HepG2 (cell line): ENCODE measurements around the gene KLF16. TPM values are rescaled to one million over a fixed set of nuclear protein-coding genes. Genes with fewer than 3 reads are reported as not detected.

Source experiments
- ATAC-seq: fragments of 200-7000 bp; cut with Tn5 transposase; 3 replicates; pipeline ENCODE4 v1.9.1; 2020; ENCODE audit warnings: mild to moderate bottlenecking, moderate library complexity
- BruUV-seq: library from RNA; stranded (reverse); fragments of 400-500 nt; replicated peaks from 2 replicates; lab custom pipeline; 2021; lab: Mats Ljungman, UMichigan
- CTCF ChIA-PET: fragments of 300-600 bp; formaldehyde crosslinking; extraction: SDS; loops from one replicate; lab custom pipeline; 2021; ENCODE audit warnings: low total read pairs, inconsistent platforms, low intra/inter-chr PET ratio; lab: Yijun Ruan, JAX
- POLR2A ChIA-PET: fragments of 350-600 bp; sonication (Branson Sonifier 250); formaldehyde crosslinking; loops from one replicate; lab custom pipeline; 2020; ENCODE audit warnings: antibody characterized with exemption, inconsistent platforms; lab: Yijun Ruan, JAX
- DNase-seq: peaks from one replicate; pipeline ENCODE4 v3.0.0-alpha.2; 2015; ENCODE audit warnings: low spot score
- FAIRE-seq: peaks from 3 replicates; lab custom pipeline; 2011; peaks lifted over from hg19 to GRCh38; lab: Jason Lieb, UNC
- H2AFZ ChIP-seq: one replicate; pipeline ENCODE4 v1.6.1; 2011; ENCODE audit warnings: low read length, inconsistent platforms
- H3K27ac ChIP-seq: fragments of 300-600 bp; 3 replicates; pipeline ENCODE4 v1.8.0; 2011; ENCODE audit warnings: mixed run types, mild to moderate bottlenecking, mixed read lengths, low read length, inconsistent platforms; ENCODE audit not compliant: insufficient read depth; ENCODE audit errors: extremely low read length
- H3K27me3 ChIP-seq, 2 experiments: fragments of 200-600 bp in 1 of 2; 2 replicates in 1 of 2; 3 replicates in 1 of 2; pipeline versions ENCODE4 v1.6.0 to v1.8.0; 2011; ENCODE audit warnings: low read length in 2 of 2, mild to moderate bottlenecking in 2 of 2, moderate library complexity in 2 of 2, inconsistent platforms in 1 of 2; ENCODE audit not compliant: insufficient read depth in 2 of 2, control insufficient read depth in 1 of 2
- H3K36me3 ChIP-seq, 2 experiments: fragments of 200-600 bp in 1 of 2; replicated peaks in 1 of 2; 2 replicates in 1 of 2; 3 replicates in 1 of 2; pipeline versions ENCODE4 v1.5.1 to v1.8.0; 2011; ENCODE audit warnings: low read length in 2 of 2, inconsistent platforms in 1 of 2; ENCODE audit not compliant: insufficient read depth in 2 of 2, control insufficient read depth in 1 of 2
- H3K4me1 ChIP-seq: 2 replicates; pipeline ENCODE4 v1.5.1; 2012; ENCODE audit warnings: low read length, inconsistent platforms; ENCODE audit not compliant: insufficient read depth
- H3K4me2 ChIP-seq: 2 replicates; pipeline ENCODE4 v1.6.0; 2011; ENCODE audit warnings: low read depth, low read length, inconsistent platforms
- H3K4me3 ChIP-seq, 3 experiments: fragments of 200-600 bp in 1 of 3; sonication (generic), shearing (Covaris generic) in 1 of 3; replicated peaks in 1 of 3; 2 replicates each; pipeline ENCODE4 v1.5.1; 2011 to 2016; ENCODE audit warnings: low read length in 3 of 3, inconsistent platforms in 2 of 3, low read depth in 2 of 3, mild to moderate bottlenecking in 2 of 3, control low read depth in 1 of 3, mixed read lengths in 1 of 3; ENCODE audit not compliant: insufficient read depth in 1 of 3
- H3K79me2 ChIP-seq: one replicate; pipeline ENCODE4 v1.6.1; 2011; ENCODE audit warnings: low read length, inconsistent platforms; ENCODE audit not compliant: insufficient read depth
- H3K9ac ChIP-seq: 2 replicates; pipeline ENCODE4 v1.6.0; 2011; ENCODE audit warnings: mild to moderate bottlenecking, low read depth, low read length, inconsistent platforms; ENCODE audit not compliant: insufficient read depth
- H3K9me3 ChIP-seq: 2 replicates; pipeline ENCODE4 v1.5.1; 2012; ENCODE audit warnings: mild to moderate bottlenecking, low read length
- H4K20me1 ChIP-seq: 2 replicates; pipeline ENCODE4 v1.6.0; 2011; ENCODE audit warnings: inconsistent platforms, mild to moderate bottlenecking, low read length, moderate library complexity; ENCODE audit not compliant: insufficient read depth
- GATAD2A ChIP-seq: IDR thresholded peaks from 2 replicates; pipeline ENCODE4 v1.6.1; 2016
- RBAK ChIP-seq: sonication (generic); formaldehyde crosslinking; IDR thresholded peaks from 2 replicates; pipeline ENCODE4 v1.5.1; 2020; ENCODE audit warnings: mild to moderate bottlenecking, missing genetic modification reagents
- RBM39 ChIP-seq: fragments of 200-400 bp; formaldehyde crosslinking; IDR thresholded peaks from one replicate; pipeline ENCODE4 v1.6.1; 2018; ENCODE audit warnings: antibody characterized with exemption, mild to moderate bottlenecking, low read depth, low read length; ENCODE audit not compliant: poor library complexity, severe bottlenecking
- THRA ChIP-seq: sonication (generic); formaldehyde crosslinking; IDR thresholded peaks from 2 replicates; pipeline ENCODE4 v1.4.0; 2020; ENCODE audit warnings: missing genetic modification reagents, borderline replicate concordance
- U2AF2 ChIP-seq: fragments of 200-400 bp; formaldehyde crosslinking; IDR thresholded peaks from 2 replicates; pipeline ENCODE4 v1.6.1; 2017; ENCODE audit warnings: low read depth, mild to moderate bottlenecking, low read length
- ZBTB14 ChIP-seq: sonication (generic); formaldehyde crosslinking; IDR thresholded peaks from 2 replicates; pipeline ENCODE4 v1.4.0; 2020; ENCODE audit warnings: missing genetic modification reagents
- ZFP36 ChIP-seq: fragments of 150-350 bp; IDR thresholded peaks from 2 replicates; pipeline ENCODE4 v1.6.1; 2018; ENCODE audit warnings: borderline replicate concordance, low read length, low read depth; ENCODE audit not compliant: partially characterized antibody
- ZNF414 ChIP-seq: sonication (generic); formaldehyde crosslinking; IDR thresholded peaks from 2 replicates; pipeline ENCODE4 v1.5.0; 2020; ENCODE audit warnings: missing genetic modification reagents
- ZNF552 ChIP-seq: sonication (generic); formaldehyde crosslinking; IDR thresholded peaks from 2 replicates; pipeline ENCODE4 v1.9.0; 2022; ENCODE audit warnings: missing genetic modification reagents, mild to moderate bottlenecking, borderline replicate concordance
- ZNF792 ChIP-seq: IDR thresholded peaks from 2 replicates; pipeline ENCODE4 v1.6.1; 2016
- WGBS: methylation state at CpG from one replicate; pipeline ENCODE4 v1.1.6; 2017; ENCODE audit warnings: low lambda C conversion rate; 5-methylcytosine and 5-hydroxymethylcytosine counted together
- in situ Hi-C: cut with HindIII; loops from 2 replicates; pipeline ENCODE4 v1.10.0; 2017; ENCODE audit warnings: low pct_unique_long_range_greater_than_20kb; ENCODE audit not compliant: extremely low pct_ligation_motif_present
- intact Hi-C: fragments of 100-400 bp; cut with micrococcal nuclease; formaldehyde crosslinking; loops from one replicate; pipeline ENCODE4 v1.10.0; 2022; ENCODE audit not compliant: unreplicated experiment
- polyA plus RNA-seq, 8 experiments: library from polyadenylated mRNA; depleted of rRNA in 3 of 8; stranded (reverse) in 7 of 8; unstranded in 1 of 8; fragments of >200 nt; fragmentation: Illumina TruSeq in 4 of 8; extraction: Trizol in 4 of 8; gene quantifications; 2 replicates each; pipeline versions ENCODE4 v1.2.1 to v1.2.3, GENCODE V29; 2011 to 2016; ENCODE audit warnings: low read depth in 4 of 8, missing spikeins in 1 of 8, mixed read lengths in 1 of 8; ENCODE audit not compliant: insufficient read depth in 1 of 8
- total RNA-seq, 5 experiments: library from RNA; depleted of rRNA; stranded (reverse); fragments of >200 nt; fragmentation: Illumina TruSeq; extraction: Trizol; gene quantifications; 2 replicates each; pipeline ENCODE4 v1.2.3, GENCODE V29; 2016; ENCODE audit warnings: low read depth in 1 of 5

The KLF16 gene
- total and polyA plus RNA-seq, 2 of the 13 experiments (the other 11 are each of a cell fraction or from before 2014, with no cell fraction given), result 3.5 to 6.7 TPM

DNA sequence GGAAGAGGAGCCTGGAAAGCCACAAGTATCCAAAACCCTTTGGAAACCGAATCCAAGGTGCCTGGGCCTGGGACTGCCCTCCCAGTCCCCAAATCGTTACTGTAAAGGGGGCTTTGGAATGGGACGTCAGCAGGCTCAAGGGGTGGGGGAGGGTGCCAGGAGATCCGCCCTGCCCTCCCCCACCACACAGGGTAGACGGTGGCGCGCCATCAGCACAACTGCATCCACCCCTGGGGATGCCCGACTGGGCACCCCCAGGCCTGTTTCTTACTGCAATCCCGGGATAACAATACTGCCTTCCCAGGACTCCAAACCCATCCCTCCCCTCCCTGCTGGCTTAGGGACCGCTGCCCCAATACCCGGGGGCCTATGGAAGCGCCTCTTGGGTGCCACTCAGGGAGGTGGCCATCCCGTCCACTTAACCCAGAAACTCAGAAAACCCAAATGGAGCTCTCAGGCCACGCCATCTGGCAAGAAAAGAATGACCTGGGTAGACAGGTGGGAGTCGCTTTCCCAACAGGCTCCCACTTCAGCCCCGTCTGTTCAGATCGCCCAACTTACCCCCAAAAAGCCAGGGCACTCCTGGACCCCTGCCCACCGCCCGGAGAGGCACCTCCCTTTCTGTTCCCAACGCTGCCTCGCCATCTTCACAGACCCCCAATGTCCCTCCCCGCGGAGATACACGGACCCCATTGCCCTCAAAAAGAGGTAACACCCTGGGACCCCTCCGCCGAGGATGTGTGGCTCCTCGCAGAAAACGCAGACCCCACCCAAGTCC lies 2.4 kb downstream of the KLF16 start:
- peaks cover 54% of the 10 kb centered on the region for H3K4me1 ChIP-seq
- peak overlapping the region; percentile 89 to 95 (median 91) for H3K4me3 ChIP-seq
- no peaks in the 10 kb centered on the region; a peak in 1 of 5 replicates for H3K27me3 ChIP-seq
- intact Hi-C loops (no loop called here), in situ Hi-C loops (no loop called here)
- H3K4me2 ChIP-seq, result peak overlapping the region; percentile 81
- H4K20me1 ChIP-seq, result peaks cover 43% of the 10 kb centered on the region
- peak overlapping the region; percentile 84 for H3K9ac ChIP-seq
- peak overlapping the region; percentile 80 for H3K27ac ChIP-seq
- WGBS, result 2% methylated on average over 21 of the region's 28 CpGs
- peaks cover 56% of the 10 kb centered on the region for H3K79me2 ChIP-seq
- no peaks in the 10 kb centered on the region for H3K36me3 ChIP-seq
- H2AFZ ChIP-seq, result no peak overlapping the region
- no TSS peak for BruUV-seq
- POLR2A ChIA-PET, result no interaction called here
- ATAC-seq, result no peak
- TF ChIP-seq ZNF552 (CRISPR knock-in tag) (no peak), ZBTB14 (CRISPR knock-in tag) (0 out of 2 replicates have a peak, but pooled peaks have one; percentile 18), ZNF414 (no peak), ZFP36 (no peak), RBM39 (peak; percentile 9), U2AF2 (0 out of 2 replicates have a peak, but pooled peaks have one; percentile 0), THRA (CRISPR knock-in tag) (no peak), GATAD2A (no peak), RBAK (CRISPR knock-in tag) (no peak), ZNF792 (CRISPR knock-in tag) (no peak)
- CTCF ChIA-PET, result no interaction called here
- no peaks in the 10 kb centered on the region for H3K9me3 ChIP-seq
- DNase-seq, result no peak
- FAIRE-seq, result no peak
